Activated CD8-positive, alpha-beta memory T cell treated with anti-CD3 and anti-CD28 coated beads, Interleukin-2, amount 50 U/mL, for 24 hours (primary cell): ENCODE measurements around the gene SIL1.
"Not testable (repeated sequence)": the region's sequence is repeated elsewhere in the genome, so short reads cannot be mapped to it uniquely, and the experiment has no call there.

Experiments
- DNase-seq: peaks from one replicate; pipeline ENCODE4 v3.0.0-alpha.2; 2020; ENCODE audit errors: extremely low read depth

Gene SIL1

GRCh38 chr5:139141446-139142204 is 56.5 kb downstream of the SIL1 start:
- no peak for DNase-seq

- no peak for DNase-seq
Measured at GRCh38 chr5:139140591-139141071, 57.5 kb downstream of the SIL1 start.

- DNase-seq = no peak
Measured at GRCh38 chr5:139138809-139139208, 59.4 kb downstream of the SIL1 start.

DNA sequence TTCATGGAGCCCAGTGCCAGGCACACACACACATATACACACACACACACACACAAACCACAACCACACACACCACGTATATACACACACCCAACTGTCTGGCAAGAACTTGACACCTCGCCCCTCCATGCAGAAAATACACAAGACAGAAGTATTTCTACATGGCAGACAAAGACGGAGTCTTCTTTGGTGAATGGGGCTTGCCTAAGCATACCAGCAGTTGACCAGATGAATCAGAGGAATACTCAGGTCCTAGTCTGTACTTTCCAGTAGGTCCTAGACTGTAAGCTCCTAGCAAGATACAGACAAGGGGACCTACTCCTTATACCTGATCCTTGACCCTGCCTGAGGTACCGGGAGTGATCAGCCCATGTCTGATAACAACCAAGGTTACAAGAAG is 60.1 kb downstream of the SIL1 start:
- no peak for DNase-seq

DNA sequence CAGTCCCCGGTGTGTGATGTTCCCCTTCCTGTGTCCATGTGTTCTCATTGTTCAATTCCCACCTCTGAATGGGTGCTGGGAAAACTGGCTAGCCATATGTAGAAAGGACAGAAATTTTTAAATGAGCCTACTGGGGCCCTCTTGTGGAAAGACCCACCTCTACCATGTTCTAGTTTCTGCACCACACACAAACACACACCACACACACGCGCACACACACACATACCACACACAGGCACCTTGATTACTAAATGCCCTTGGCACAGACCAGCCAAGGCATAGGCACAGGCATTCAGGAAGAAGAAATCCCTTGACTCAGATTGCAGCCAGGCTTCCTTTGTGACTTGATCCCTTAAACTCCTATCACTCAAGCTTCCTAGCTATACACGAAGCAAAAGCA is 60.5 kb downstream of the SIL1 start:
- no peak for DNase-seq

DNA sequence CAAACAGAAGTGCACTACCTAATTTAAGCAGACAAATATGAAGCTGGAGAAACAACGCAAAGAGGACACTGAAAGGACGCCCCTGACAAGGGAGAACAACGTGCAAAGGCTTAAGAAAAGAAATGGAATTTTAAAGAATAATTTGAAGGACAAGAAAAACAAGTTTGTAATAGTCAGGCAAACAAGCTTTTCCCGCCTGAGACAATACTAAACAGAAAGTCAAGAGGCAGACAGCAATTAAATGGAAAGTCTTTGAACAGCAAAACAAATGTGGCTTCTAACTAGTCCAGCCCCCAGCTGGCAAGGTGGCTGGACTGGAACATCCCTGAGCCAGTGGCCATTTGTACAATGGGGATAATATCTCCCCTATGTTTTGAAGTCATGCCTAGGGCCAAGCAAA is 63.3 kb downstream of the SIL1 start:
- DNase-seq = no peak

- no peak for DNase-seq
Measured at GRCh38 chr5:139133282-139133681, 64.9 kb downstream of the SIL1 start.

- DNase-seq = no peak
Measured at GRCh38 chr5:139132515-139132914, 65.7 kb downstream of the SIL1 start.

DNA sequence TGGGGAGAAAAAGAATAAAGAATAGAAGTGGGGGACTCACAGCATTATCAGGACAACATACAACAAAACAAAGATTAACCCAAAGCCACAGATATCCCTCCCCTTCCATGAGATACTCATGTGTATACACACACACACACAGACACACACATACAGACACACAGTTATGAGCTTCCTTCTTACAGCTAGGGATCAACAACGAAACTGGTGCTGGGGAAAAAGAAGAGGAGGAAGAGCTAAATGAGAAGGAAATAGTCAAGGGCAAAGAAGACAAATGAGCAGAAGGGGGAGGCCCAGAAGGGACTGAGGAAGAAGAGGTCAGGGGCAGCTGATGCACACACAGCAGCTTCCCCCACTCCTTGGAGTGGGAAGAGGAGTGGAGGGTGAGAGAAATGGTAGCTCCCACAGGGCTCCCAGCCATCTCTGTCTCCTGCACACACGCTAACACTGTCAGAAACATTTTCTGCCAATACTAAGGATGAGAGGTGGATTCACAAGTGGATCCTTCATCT is 66.2 kb downstream of the SIL1 start:
- DNase-seq = no peak

- DNase-seq = no peak
Measured at GRCh38 chr5:139131465-139131864, 66.7 kb downstream of the SIL1 start.

- no peak for DNase-seq
Measured at GRCh38 chr5:139131062-139131461, 67.1 kb downstream of the SIL1 start.

DNA sequence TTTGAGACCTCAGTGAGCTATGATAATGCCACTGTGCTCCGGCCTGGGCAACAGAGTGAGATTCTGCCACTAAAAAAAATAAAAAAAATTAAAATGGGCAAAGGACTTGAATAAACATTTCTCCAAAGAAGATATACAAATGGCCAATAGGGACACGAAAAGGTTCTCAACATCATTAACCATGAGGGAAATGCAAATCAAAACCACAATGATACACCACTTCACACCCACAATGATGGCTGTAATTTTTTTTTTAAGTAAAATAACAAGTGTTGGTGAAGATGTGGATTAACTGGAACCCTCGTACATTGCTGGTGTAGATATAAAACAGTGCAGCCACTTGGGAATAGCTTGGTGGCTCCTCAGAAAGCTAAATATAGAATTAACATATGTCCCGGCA is 68.0 kb downstream of the SIL1 start:
- no peak for DNase-seq

DNA sequence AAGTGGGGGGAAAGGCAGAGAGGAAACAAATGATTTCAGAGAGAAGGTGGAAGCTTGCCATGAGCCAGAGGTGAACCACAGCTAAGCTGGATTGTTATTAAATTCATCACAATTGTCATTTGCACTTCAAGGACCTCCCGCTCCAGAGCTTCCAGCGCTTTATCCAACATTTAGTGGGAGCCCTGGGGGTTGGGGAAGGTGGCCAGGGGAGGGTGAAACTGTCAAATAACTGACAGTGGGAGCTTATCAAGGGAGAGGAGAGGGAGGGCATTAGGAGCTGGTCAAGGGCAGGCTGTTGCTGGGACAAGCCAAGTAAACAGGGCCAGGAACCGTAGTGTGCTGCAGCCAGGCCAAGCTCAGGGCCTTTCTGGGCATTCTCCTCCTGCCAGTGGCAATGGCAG is 71.5 kb downstream of the SIL1 start:
- no peak for DNase-seq

GRCh38 chr5:139125991-139126390 is 72.2 kb downstream of the SIL1 start:
- no peak for DNase-seq

GRCh38 chr5:139124774-139125520 is 73.2 kb downstream of the SIL1 start:
- no peak for DNase-seq

DNA sequence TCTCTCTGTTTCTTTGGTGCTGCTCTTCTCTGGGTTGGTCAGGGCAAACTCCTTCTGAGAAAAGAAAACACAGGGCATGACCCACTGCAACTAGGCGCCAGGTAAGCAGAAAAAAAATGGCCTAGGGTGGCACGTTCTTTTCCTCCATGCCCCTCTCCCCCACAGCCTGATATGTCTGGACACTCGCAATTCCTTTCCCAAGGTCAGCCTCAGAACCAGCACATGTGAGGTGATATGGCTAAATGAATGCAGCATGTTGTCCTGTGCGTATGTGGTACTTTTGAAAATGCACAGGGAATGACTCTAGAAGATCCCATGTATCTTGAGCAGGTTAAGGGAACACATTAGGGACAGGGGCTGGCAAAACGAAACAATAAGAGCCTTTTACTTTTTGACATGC is 77.0 kb downstream of the SIL1 start:
- no peak for DNase-seq

DNA sequence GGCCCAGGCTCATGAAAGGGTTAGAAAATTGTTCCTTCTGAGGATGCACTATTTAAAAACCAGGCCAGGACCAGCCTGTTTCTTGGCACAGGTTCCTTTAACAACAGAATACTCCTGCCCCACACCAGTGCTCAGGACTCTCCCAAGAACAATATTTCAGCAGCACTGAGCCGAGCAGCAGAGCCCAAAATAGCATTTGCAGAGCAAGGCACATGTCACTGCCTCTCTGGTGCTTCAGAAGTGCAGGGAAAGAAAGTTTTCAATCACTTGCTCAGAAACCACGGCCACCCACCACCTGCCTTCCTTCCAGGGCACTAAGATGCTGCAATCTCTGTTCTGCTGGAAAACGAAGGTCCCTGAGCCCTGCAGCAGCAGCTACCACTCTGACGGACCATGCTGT is 77.6 kb downstream of the SIL1 start:
- DNase-seq = no peak

DNA sequence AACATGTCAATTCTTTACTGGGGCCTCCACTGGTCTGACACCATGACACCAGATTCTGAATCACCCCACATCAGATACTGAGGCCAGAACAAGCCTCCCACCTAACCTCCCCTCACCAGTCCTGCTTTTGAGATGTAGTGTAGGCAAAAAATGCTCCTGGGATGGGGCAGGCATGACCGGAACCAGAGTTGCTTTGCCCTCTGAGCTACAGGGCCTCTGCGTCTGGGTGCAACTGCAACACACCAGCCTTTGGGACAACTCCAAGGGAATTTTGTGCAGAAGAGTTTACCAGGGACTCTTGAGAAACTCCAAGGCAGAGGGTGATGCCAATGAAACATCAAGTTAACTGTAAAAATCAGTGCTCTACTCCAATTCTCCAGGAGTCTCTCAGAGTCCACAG is 79.4 kb downstream of the SIL1 start:
- no peak for DNase-seq

GRCh38 chr5:139117342-139117884 is 80.8 kb downstream of the SIL1 start:
- no peak for DNase-seq

DNA sequence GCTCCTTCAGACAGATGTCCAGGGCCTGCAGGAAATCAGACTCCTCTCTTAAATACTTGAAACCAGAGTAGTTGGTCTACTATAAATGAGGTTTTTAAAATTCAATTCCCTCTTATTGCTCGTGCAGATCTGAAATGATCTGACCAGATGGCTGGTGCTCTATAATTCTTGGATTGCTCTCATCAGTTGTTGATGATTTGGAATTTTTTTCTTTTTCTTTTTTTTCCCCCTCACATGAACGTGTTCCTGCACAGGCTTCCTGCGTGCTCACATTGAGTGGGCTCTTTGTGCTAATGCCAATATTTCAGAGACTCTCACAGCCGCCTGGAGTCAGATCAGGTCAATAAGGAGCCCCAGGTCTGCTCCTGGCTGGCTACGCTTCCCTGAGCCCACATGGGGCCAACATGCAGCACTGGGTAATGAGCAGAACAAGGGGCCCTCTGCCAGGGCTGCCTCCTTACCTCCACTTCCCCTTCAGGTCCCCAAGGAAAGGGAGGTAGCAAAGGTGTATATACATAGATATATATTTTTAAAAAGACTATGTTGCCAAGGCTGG is 82.0 kb downstream of the SIL1 start:
- no peak for DNase-seq

DNA sequence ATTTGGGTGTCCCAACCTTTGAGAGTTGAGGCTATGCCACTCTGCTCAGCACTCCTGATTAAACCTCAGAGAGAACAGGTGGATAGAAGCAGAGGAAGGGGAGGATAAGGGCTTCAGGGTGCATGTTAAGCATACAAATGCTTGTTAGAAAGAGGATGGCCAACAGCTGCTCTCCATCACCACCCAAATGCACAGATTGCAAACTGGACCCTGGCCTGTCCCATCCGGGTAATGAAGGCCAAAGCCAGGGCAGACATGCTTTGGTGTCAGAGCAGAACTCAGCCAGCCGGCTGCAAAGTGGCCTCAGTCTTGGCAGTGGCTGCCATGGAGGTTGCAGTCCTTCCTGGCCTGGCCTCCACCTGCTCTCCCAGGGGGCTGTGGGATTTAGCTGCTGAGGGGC is 84.3 kb downstream of the SIL1 start:
- DNase-seq = no peak

DNA sequence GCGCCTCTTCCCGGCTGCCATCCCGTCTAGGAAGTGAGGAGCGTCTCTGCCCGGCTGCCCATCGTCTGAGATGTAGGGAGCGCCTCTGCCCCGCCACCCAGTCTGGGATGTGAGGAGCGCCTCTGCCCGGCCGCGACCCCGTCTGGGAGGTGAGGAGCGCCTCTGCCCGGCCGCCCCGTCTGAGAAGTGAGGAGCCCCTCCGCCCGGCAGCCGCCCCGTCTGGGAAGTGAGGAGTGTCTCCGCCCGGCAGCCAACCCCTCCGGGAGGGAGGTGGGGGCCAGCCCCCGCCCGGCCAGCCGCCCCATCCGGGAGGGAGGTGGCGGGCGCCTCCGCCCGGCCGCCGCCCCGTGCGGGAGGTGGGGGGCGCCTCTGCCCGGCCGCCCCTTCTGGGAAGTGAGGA is 85.8 kb downstream of the SIL1 start:
- not testable (repeated sequence) for DNase-seq
